Measurements from ENCODE around the gene DOCK7. TPM values are rescaled to one million over a fixed set of nuclear protein-coding genes. Genes with fewer than 3 reads are reported as not detected.

Gene DOCK7
- total and polyA plus RNA-seq, 12 donors = 3.5 to 17.1 (median 11.2) TPM

DNA sequence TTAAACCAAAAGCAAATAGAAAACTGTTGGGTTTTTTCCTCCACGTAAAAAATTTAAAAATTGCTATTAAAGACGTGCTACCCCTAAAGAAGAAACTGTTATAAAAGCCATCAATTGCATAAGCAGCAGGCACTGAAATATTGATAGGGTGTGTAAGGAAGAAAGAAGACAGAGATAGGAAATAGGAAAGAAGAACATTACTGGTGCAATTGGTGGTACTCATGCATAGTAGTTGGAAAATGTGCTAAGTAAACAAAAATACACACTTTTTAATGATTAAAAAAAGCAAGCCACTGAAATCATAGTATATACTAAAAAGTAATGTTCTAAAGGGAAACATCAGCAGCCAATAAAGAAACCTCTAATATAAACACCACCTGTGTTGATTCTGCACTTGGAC is 143.6 kb downstream of the DOCK7 start:
- Histone ChIP-seq H3K27ac (no peak overlapping the region), H3K9me3 (no peaks in the 10 kb centered on the region), H3K27me3 (no peaks in the 10 kb centered on the region), H3K4me3 (no peak overlapping the region), H3K36me3 (peaks cover 0 to 41% (median 0%) of the 10 kb centered on the region in 9 donors), H3K4me1 (no peaks in the 10 kb centered on the region)
- intact Hi-C loops (cut with DNase I) = no loop called here
- no peak for ATAC-seq
- 97 to 99% methylated on average over 2 of the region's 2 CpGs for WGBS, 2 donors
- DNase-seq = no peak
- TF ChIP-seq, protein P1, sequence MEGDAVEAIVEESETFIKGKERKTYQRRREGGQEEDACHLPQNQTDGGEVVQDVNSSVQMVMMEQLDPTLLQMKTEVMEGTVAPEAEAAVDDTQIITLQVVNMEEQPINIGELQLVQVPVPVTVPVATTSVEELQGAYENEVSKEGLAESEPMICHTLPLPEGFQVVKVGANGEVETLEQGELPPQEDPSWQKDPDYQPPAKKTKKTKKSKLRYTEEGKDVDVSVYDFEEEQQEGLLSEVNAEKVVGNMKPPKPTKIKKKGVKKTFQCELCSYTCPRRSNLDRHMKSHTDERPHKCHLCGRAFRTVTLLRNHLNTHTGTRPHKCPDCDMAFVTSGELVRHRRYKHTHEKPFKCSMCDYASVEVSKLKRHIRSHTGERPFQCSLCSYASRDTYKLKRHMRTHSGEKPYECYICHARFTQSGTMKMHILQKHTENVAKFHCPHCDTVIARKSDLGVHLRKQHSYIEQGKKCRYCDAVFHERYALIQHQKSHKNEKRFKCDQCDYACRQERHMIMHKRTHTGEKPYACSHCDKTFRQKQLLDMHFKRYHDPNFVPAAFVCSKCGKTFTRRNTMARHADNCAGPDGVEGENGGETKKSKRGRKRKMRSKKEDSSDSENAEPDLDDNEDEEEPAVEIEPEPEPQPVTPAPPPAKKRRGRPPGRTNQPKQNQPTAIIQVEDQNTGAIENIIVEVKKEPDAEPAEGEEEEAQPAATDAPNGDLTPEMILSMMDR (IDR thresholded peaks at IDR 0.05) = no peak

- Histone ChIP-seq H3K36me3 (peaks cover 0 to 76% (median 7%) of the 10 kb centered on the region in 9 donors), H3K4me1 (no peaks in the 10 kb centered on the region), H3K27me3 (no peaks in the 10 kb centered on the region), H3K27ac (no peak overlapping the region), H3K4me3 (no peak overlapping the region), H3K9me3 (no peaks in the 10 kb centered on the region)
- 46 to 50% methylated on average over 2 of the region's 2 CpGs for WGBS, 2 donors
- intact Hi-C loops (cut with DNase I) = no loop called here
- no peak for ATAC-seq
- TF ChIP-seq, protein P1 (IDR thresholded peaks at IDR 0.05) = no peak
- DNase-seq = no peak
These were observed 147.1 kb downstream of the DOCK7 start for GRCh38 chr1:62541048-62541447.

- Histone ChIP-seq H3K36me3 (peaks cover 0 to 96% (median 16%) of the 10 kb centered on the region in 9 donors), H3K27me3 (no peaks in the 10 kb centered on the region), H3K27ac (no peak overlapping the region), H3K9me3 (no peaks in the 10 kb centered on the region), H3K4me3 (no peak overlapping the region), H3K4me1 (no peaks in the 10 kb centered on the region)
- ATAC-seq (no peak), DNase-seq (no peak)
- WGBS, 2 donors = 65 to 71% methylated on average over 2 of the region's 2 CpGs
- TF ChIP-seq, protein P1 (IDR thresholded peaks at IDR 0.05) = no peak
- intact Hi-C loops (cut with DNase I) = loop anchor here in 2 of 10 donors (10.0 kb wide), 1 partner anchor 206 kb away; no protein-coding TSS in a partner anchor
These were observed 149.1 kb downstream of the DOCK7 start for GRCh38 chr1:62539028-62539447.

GRCh38 chr1:62536865-62537264 is 151.3 kb downstream of the DOCK7 start:
- ATAC-seq (no peak), DNase-seq (no peak)
- TF ChIP-seq, protein P1 (IDR thresholded peaks at IDR 0.05) = no peak
- intact Hi-C loops (cut with DNase I) = loop anchor here in 2 of 10 donors (10.0 kb wide), 1 partner anchor 208 kb away; no protein-coding TSS in a partner anchor
- Histone ChIP-seq H3K9me3 (no peaks in the 10 kb centered on the region), H3K4me3 (no peak overlapping the region), H3K27me3 (no peaks in the 10 kb centered on the region), H3K27ac (no peak overlapping the region), H3K4me1 (no peaks in the 10 kb centered on the region), H3K36me3 (peaks cover 0 to 87% (median 16%) of the 10 kb centered on the region in 9 donors)

All from heart right ventricle (tissue), 16 donors.